ENCODE data around the gene MYH14. TPM values are rescaled to one million over a fixed set of nuclear protein-coding genes. Genes with fewer than 3 reads are reported as not detected.

Gene MYH14
- polyA plus RNA-seq, 1 donor (not counting 4 experiments of a cell fraction or from before 2014, with no cell fraction given), result 0.20 TPM

GRCh38 chr19:50207730-50208129, 4.3 kb downstream of the MYH14 start:
- H3K36me3 ChIP-seq (ENCODE audit: control insufficient read depth in 2 of 2, extremely low read depth in 1 of 2, insufficient read depth in 2 of 2, low read length in 2 of 2), result no peaks in the 10 kb centered on the region
- no peaks in the 10 kb centered on the region for H3K9me3 ChIP-seq (ENCODE audit: control insufficient read depth, low read depth, low read length)
- no peaks in the 10 kb centered on the region for H3K4me1 ChIP-seq (ENCODE audit: control insufficient read depth, extremely low read depth, insufficient read depth, low read length)
- no peaks in the 10 kb centered on the region for H3K9me1 ChIP-seq (ENCODE audit: control insufficient read depth, extremely low read depth, insufficient read depth, low read length)
- DNase-seq (ENCODE audit: low read depth, low spot score), result no peak
- H3K27me3 ChIP-seq (ENCODE audit: control insufficient read depth, extremely low read depth, insufficient read depth, low read length), result peaks cover 27% of the 10 kb centered on the region
- no peaks in the 10 kb centered on the region for H4K20me1 ChIP-seq (ENCODE audit: control insufficient read depth, extremely low read depth, insufficient read depth, low read length)
- H3K4me2 ChIP-seq (ENCODE audit: control insufficient read depth, extremely low read depth, insufficient read depth, low read depth, low read length), result no peak overlapping the region
- TF ChIP-seq EZH2 (IDR thresholded peaks at IDR 0.05; ENCODE audit: low read length) (no peak), CTCF (optimal IDR thresholded peaks at IDR 0.05 in 1 of 3, IDR thresholded peaks at IDR 0.05 in 1 of 3, conservative IDR thresholded peaks at IDR 0.05 in 1 of 3; ENCODE audit: extremely low read depth in 1 of 3, insufficient read depth in 2 of 3, low read length in 3 of 3) (no peak)
- H2AFZ ChIP-seq (ENCODE audit: control insufficient read depth, low read length), result no peak overlapping the region
- H3K79me2 ChIP-seq (ENCODE audit: control insufficient read depth, insufficient read depth, low read length), result no peaks in the 10 kb centered on the region
- dilution Hi-C loops (cut with MboI; ENCODE audit: extremely low pct_ligation_motif_present, low sequenced_read_pairs), result no loop called here
- no peak overlapping the region for H3K4me3 ChIP-seq (ENCODE audit: control insufficient read depth in 2 of 3, extremely low read depth in 1 of 3, insufficient read depth in 2 of 3, low read depth in 1 of 3, low read length in 3 of 3)
- H3K27ac ChIP-seq (ENCODE audit: control insufficient read depth, insufficient read depth, low read length), result no peak overlapping the region
- FAIRE-seq, result no peak
- H3K9ac ChIP-seq (ENCODE audit: control insufficient read depth, extremely low read depth, insufficient read depth, low read length), result no peak overlapping the region

GRCh38 chr19:50209131-50209530, 5.7 kb downstream of the MYH14 start:
- Histone ChIP-seq H3K79me2 (ENCODE audit: control insufficient read depth, insufficient read depth, low read length) (no peaks in the 10 kb centered on the region), H3K9me3 (ENCODE audit: control insufficient read depth, low read depth, low read length) (no peaks in the 10 kb centered on the region), H2AFZ (ENCODE audit: control insufficient read depth, low read length) (no peak overlapping the region), H3K27me3 (ENCODE audit: control insufficient read depth, extremely low read depth, insufficient read depth, low read length) (peaks cover 15% of the 10 kb centered on the region), H3K4me2 (ENCODE audit: control insufficient read depth, extremely low read depth, insufficient read depth, low read depth, low read length) (no peak overlapping the region), H3K4me1 (ENCODE audit: control insufficient read depth, extremely low read depth, insufficient read depth, low read length) (no peaks in the 10 kb centered on the region), H3K4me3 (ENCODE audit: control insufficient read depth in 2 of 3, extremely low read depth in 1 of 3, insufficient read depth in 2 of 3, low read depth in 1 of 3, low read length in 3 of 3) (no peak overlapping the region), H3K9ac (ENCODE audit: control insufficient read depth, extremely low read depth, insufficient read depth, low read length) (no peak overlapping the region), H3K9me1 (ENCODE audit: control insufficient read depth, extremely low read depth, insufficient read depth, low read length) (no peaks in the 10 kb centered on the region), H3K27ac (ENCODE audit: control insufficient read depth, insufficient read depth, low read length) (no peak overlapping the region), H3K36me3 (ENCODE audit: control insufficient read depth in 2 of 2, extremely low read depth in 1 of 2, insufficient read depth in 2 of 2, low read length in 2 of 2) (no peaks in the 10 kb centered on the region), H4K20me1 (ENCODE audit: control insufficient read depth, extremely low read depth, insufficient read depth, low read length) (no peaks in the 10 kb centered on the region)
- FAIRE-seq (no peak), DNase-seq (ENCODE audit: low read depth, low spot score) (no peak)
- no peak for TF ChIP-seq CTCF (optimal IDR thresholded peaks at IDR 0.05 in 1 of 3, IDR thresholded peaks at IDR 0.05 in 1 of 3, conservative IDR thresholded peaks at IDR 0.05 in 1 of 3; ENCODE audit: extremely low read depth in 1 of 3, insufficient read depth in 2 of 3, low read length in 3 of 3)
- no peak for TF ChIP-seq EZH2 (IDR thresholded peaks at IDR 0.05; ENCODE audit: low read length)
- dilution Hi-C loops (cut with MboI; ENCODE audit: extremely low pct_ligation_motif_present, low sequenced_read_pairs), result no loop called here
